CD14-positive monocyte (primary cell): Measurements from ENCODE around the gene MPPED1. TPM values are rescaled to one million over a fixed set of nuclear protein-coding genes. Genes with fewer than 3 reads are reported as not detected.

Experiments used
- DNase-seq, 3 donors: peaks; one replicate each; pipeline ENCODE4 v3.0.0-alpha.2; 2011 to 2022
- H2AFZ ChIP-seq: 2 replicates; pipeline ENCODE4 v1.6.0; 2012; ENCODE audit warnings: mild to moderate bottlenecking, low read depth, low read length, inconsistent platforms; ENCODE audit not compliant: insufficient read depth, poor library complexity, severe bottlenecking
- H3K27ac ChIP-seq, 2 donors: 1 replicate in 1 of 2; 2 replicates in 1 of 2; pipeline ENCODE4 v1.5.1; 2012 to 2013; ENCODE audit warnings: low read length in 2 of 2, control low read depth in 1 of 2, inconsistent platforms in 1 of 2, low read depth in 1 of 2, mild to moderate bottlenecking in 1 of 2
- H3K27me3 ChIP-seq, 2 donors: one replicate each; pipeline versions ENCODE4 v1.6.0 to v1.6.1; 2011 to 2013; ENCODE audit warnings: low read length in 2 of 2; ENCODE audit not compliant: control insufficient read depth in 2 of 2, insufficient read depth in 2 of 2
- H3K36me3 ChIP-seq, 2 donors: replicated peaks in 1 of 2; 1 replicate in 1 of 2; 2 replicates in 1 of 2; pipeline versions ENCODE4 v1.5.1 to v1.6.1; 2012 to 2013; ENCODE audit warnings: low read length in 2 of 2, control low read depth in 1 of 2, inconsistent platforms in 1 of 2, mild to moderate bottlenecking in 1 of 2; ENCODE audit not compliant: insufficient read depth in 2 of 2, control insufficient read depth in 1 of 2
- H3K4me1 ChIP-seq, 2 donors: 1 replicate in 1 of 2; 2 replicates in 1 of 2; pipeline versions ENCODE4 v1.5.1 to v1.6.1; 2012 to 2013; ENCODE audit warnings: low read length in 2 of 2, control low read depth in 1 of 2, inconsistent platforms in 1 of 2, mild to moderate bottlenecking in 1 of 2, moderate library complexity in 1 of 2; ENCODE audit not compliant: insufficient read depth in 2 of 2, control insufficient read depth in 1 of 2
- H3K4me2 ChIP-seq: replicated peaks from 2 replicates; pipeline ENCODE3; 2012; ENCODE audit warnings: low read length, moderate library complexity, mild to moderate bottlenecking; ENCODE audit not compliant: poor library complexity, severe bottlenecking; ENCODE audit errors: extremely low read depth
- H3K4me3 ChIP-seq, 3 experiments: fragments of 200-600 bp in 1 of 3; sonication (generic) in 1 of 3; replicated peaks in 1 of 3; 1 replicate in 2 of 3; 2 replicates in 1 of 3; pipeline ENCODE4 v1.5.1; 2011 to 2013; ENCODE audit warnings: low read length in 3 of 3, mild to moderate bottlenecking in 3 of 3, control low read depth in 2 of 3, low read depth in 2 of 3, inconsistent platforms in 1 of 3, moderate library complexity in 1 of 3
- H3K79me2 ChIP-seq: 2 replicates; pipeline ENCODE4 v1.6.0; 2012; ENCODE audit warnings: mild to moderate bottlenecking, control low read depth, inconsistent platforms, low read length, moderate library complexity; ENCODE audit not compliant: insufficient read depth
- H3K9ac ChIP-seq: 2 replicates; pipeline ENCODE4 v1.6.0; 2017; ENCODE audit warnings: low read length, mild to moderate bottlenecking; ENCODE audit not compliant: insufficient read depth, poor library complexity, severe bottlenecking
- H3K9me3 ChIP-seq, 2 donors: replicated peaks in 1 of 2; 1 replicate in 1 of 2; 2 replicates in 1 of 2; pipeline versions ENCODE4 v1.5.1 to v1.6.1; 2012 to 2013; ENCODE audit warnings: low read length in 2 of 2, control low read depth in 1 of 2; ENCODE audit not compliant: control insufficient read depth in 1 of 2, insufficient read depth in 1 of 2
- H4K20me1 ChIP-seq: 2 replicates; pipeline ENCODE4 v1.6.0; 2012; ENCODE audit warnings: mild to moderate bottlenecking, low read length, control low read depth, moderate library complexity; ENCODE audit not compliant: insufficient read depth
- H3K27ac Mint-ChIP-seq, 7 donors: one replicate each; pipeline ENCODE4 v1.8.0; 2020; ENCODE audit warnings: mild to moderate bottlenecking in 7 of 7, mixed read lengths in 7 of 7, moderate library complexity in 6 of 7, inconsistent platforms in 2 of 7
- H3K27me3 Mint-ChIP-seq, 3 donors: one replicate each; pipeline ENCODE4 v1.8.0; 2021 to 2022; ENCODE audit warnings: low read depth in 3 of 3, mild to moderate bottlenecking in 3 of 3, mixed read lengths in 3 of 3, moderate library complexity in 3 of 3, inconsistent platforms in 1 of 3
- H3K36me3 Mint-ChIP-seq, 2 donors: one replicate each; pipeline ENCODE4 v1.8.0; 2020; ENCODE audit warnings: mixed read lengths in 2 of 2, inconsistent platforms in 1 of 2, mild to moderate bottlenecking in 1 of 2
- H3K4me1 Mint-ChIP-seq: one replicate; pipeline ENCODE4 v1.8.0; 2020; ENCODE audit warnings: mild to moderate bottlenecking, mixed read lengths
- H3K4me3 Mint-ChIP-seq, 2 donors: one replicate each; pipeline ENCODE4 v1.8.0; 2020; ENCODE audit warnings: mild to moderate bottlenecking in 2 of 2, mixed read lengths in 2 of 2, moderate library complexity in 1 of 2
- H3K9me3 Mint-ChIP-seq, 7 donors: one replicate each; pipeline ENCODE4 v1.8.0; 2020 to 2022; ENCODE audit warnings: mixed read lengths in 7 of 7, mild to moderate bottlenecking in 6 of 7, moderate library complexity in 6 of 7, inconsistent platforms in 2 of 7
- CTCF ChIP-seq: fragments of 200-600 bp; IDR thresholded peaks from one replicate; pipeline ENCODE4 v1.8.0; 2022; ENCODE audit warnings: antibody characterized with exemption, mild to moderate bottlenecking
- WGBS: methylation state at CpG from one replicate; pipeline ENCODE4 v1.1.5; 2013; ENCODE audit warnings: missing lambda C conversion rate; ENCODE audit not compliant: insufficient coverage; 5-methylcytosine and 5-hydroxymethylcytosine counted together
- intact Hi-C, 2 donors: fragments of 100-400 bp; cut with micrococcal nuclease; formaldehyde crosslinking; loops; one replicate each; pipeline versions ENCODE4 v1.15.0 to v1.15.1; 2023
- polyA plus RNA-seq, 3 donors: library from polyadenylated mRNA; depleted of rRNA in 1 of 3; unstranded in 2 of 3; stranded (reverse) in 1 of 3; fragments of 300-500 nt in 2 of 3; fragments of >200 nt in 1 of 3; fragmentation: Illumina TruSeq in 2 of 3; gene quantifications; 1 replicate in 2 of 3; 2 replicates in 1 of 3; pipeline ENCODE4 v1.2.3, GENCODE V29; 2012 to 2021

Gene MPPED1
- polyA plus RNA-seq, 3 donors, result not detected

- H3K27ac Mint-ChIP-seq, result no peak overlapping the region
- no peaks in the 10 kb centered on the region for H3K36me3 Mint-ChIP-seq
- Histone ChIP-seq H3K4me2 (no peak overlapping the region), H3K9ac (no peak overlapping the region), H3K4me1 (peaks cover 14 to 16% of the 10 kb centered on the region in 2 donors), H3K79me2 (no peaks in the 10 kb centered on the region), H3K27me3 (no peaks in the 10 kb centered on the region), H3K36me3 (no peaks in the 10 kb centered on the region), H3K27ac (no peak overlapping the region), H3K9me3 (no peaks in the 10 kb centered on the region), H2AFZ (no peak overlapping the region), H3K4me3 (no peak overlapping the region), H4K20me1 (no peaks in the 10 kb centered on the region)
- peaks cover 0 to 2% (median 0%) of the 10 kb centered on the region in 7 donors for H3K9me3 Mint-ChIP-seq
- H3K27me3 Mint-ChIP-seq, result peaks cover 0 to 4% (median 1%) of the 10 kb centered on the region in 3 donors
- intact Hi-C loops, result no loop called here
- 97% methylated on average over 17 of the region's 20 CpGs for WGBS
- DNase-seq, result no peak
- peaks cover 16% of the 10 kb centered on the region for H3K4me1 Mint-ChIP-seq
- H3K4me3 Mint-ChIP-seq, result no peak overlapping the region
- TF ChIP-seq CTCF, result no peak
Measured at GRCh38 chr22:43485502-43486089, 73.8 kb downstream of the MPPED1 start.

DNA sequence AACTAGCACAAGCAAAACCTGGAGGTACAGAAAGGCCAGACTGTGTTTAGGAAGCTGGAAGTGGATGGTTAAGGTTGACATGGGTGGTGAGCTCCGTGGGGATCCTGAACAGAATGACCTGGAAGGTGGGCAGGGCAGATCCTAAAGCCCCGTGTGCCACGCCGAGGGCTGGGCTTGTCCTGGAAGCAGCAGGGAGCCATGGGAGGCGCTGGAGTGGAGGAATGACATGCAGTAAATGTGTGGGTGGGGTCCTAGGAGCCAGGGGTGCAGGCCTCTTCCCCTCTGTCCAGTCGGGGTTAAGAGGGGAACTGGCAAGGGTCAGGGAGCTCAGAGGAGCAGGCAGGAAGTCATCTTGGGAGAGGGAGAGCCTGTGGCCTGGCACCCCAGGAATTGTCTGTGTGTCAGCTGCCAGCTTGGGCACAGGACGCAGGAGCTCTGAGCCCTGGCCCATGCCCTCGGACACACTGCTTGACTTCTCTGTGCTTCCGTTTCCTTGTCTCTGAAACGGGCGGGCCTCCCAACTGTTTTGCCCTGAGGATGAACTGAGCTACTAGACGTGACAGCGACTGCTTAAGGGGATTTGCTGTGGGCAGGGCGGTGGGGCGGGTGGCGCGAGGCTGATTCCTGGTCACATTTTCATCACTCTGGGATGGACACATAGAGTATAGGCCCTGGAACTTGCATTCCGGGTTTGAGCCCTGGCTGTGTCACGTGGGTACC, 75.7 kb downstream of the MPPED1 start:
- no peaks in the 10 kb centered on the region for H3K4me1 Mint-ChIP-seq
- DNase-seq, result no peak
- Histone ChIP-seq H3K4me2 (no peak overlapping the region), H3K79me2 (no peaks in the 10 kb centered on the region), H4K20me1 (no peaks in the 10 kb centered on the region), H3K27me3 (no peaks in the 10 kb centered on the region), H3K9me3 (no peaks in the 10 kb centered on the region), H3K27ac (no peak overlapping the region), H2AFZ (no peak overlapping the region), H3K4me1 (peaks cover under 1 to 1% of the 10 kb centered on the region in 2 donors), H3K36me3 (no peaks in the 10 kb centered on the region), H3K9ac (no peak overlapping the region), H3K4me3 (no peak overlapping the region)
- peaks cover 0 to 4% (median 0%) of the 10 kb centered on the region in 7 donors for H3K9me3 Mint-ChIP-seq
- no peaks in the 10 kb centered on the region for H3K36me3 Mint-ChIP-seq
- 83% methylated on average over 18 of the region's 19 CpGs for WGBS
- intact Hi-C loops, result no loop called here
- H3K27ac Mint-ChIP-seq, result no peak overlapping the region
- H3K4me3 Mint-ChIP-seq, result no peak overlapping the region
- TF ChIP-seq CTCF, result no peak
- H3K27me3 Mint-ChIP-seq, result peaks cover 0 to 7% (median 1%) of the 10 kb centered on the region in 3 donors
